Hepatocyte (in vitro differentiated cells): ENCODE data around the gene EIF4A2. TPM values are rescaled to one million over a fixed set of nuclear protein-coding genes. Genes with fewer than 3 reads are reported as not detected.

Experiments used
- DNase-seq: peaks from one replicate; pipeline ENCODE4 v3.0.0-alpha.2; 2016; ENCODE audit warnings: low spot score
- H2AFZ ChIP-seq: fragments of 200-600 bp; sonication (generic); 2 replicates; pipeline ENCODE4 v1.6.0; 2016; ENCODE audit warnings: antibody characterized with exemption, mild to moderate bottlenecking
- H3K27ac ChIP-seq: fragments of 200-600 bp; sonication (generic); 2 replicates; pipeline ENCODE4 v1.5.1; 2016; ENCODE audit warnings: mild to moderate bottlenecking
- H3K27me3 ChIP-seq: fragments of 200-600 bp; sonication (generic); 2 replicates; pipeline ENCODE4 v1.6.1; 2016
- H3K36me3 ChIP-seq: fragments of 200-600 bp; sonication (generic); replicated peaks from 2 replicates; pipeline ENCODE4 v1.5.1; 2016; ENCODE audit warnings: low read depth; ENCODE audit not compliant: insufficient read depth
- H3K4me1 ChIP-seq: fragments of 200-600 bp; sonication (generic); 2 replicates; pipeline ENCODE4 v1.5.1; 2016; ENCODE audit warnings: mild to moderate bottlenecking, moderate library complexity; ENCODE audit not compliant: insufficient read depth
- H3K4me2 ChIP-seq: fragments of 200-600 bp; sonication (generic); 2 replicates; pipeline ENCODE4 v1.6.0; 2016
- H3K4me3 ChIP-seq: fragments of 200-600 bp; sonication (generic); 2 replicates; pipeline ENCODE4 v1.5.1; 2016; ENCODE audit warnings: mild to moderate bottlenecking
- H3K79me2 ChIP-seq: fragments of 200-600 bp; sonication (generic); 2 replicates; pipeline ENCODE4 v1.6.0; 2017; ENCODE audit warnings: mild to moderate bottlenecking
- H3K9me2 ChIP-seq: fragments of 200-600 bp; sonication (generic); replicated peaks from 2 replicates; pipeline ENCODE4 v1.6.0; 2017; ENCODE audit warnings: mild to moderate bottlenecking; ENCODE audit not compliant: insufficient read depth
- H3K9me3 ChIP-seq: fragments of 200-600 bp; sonication (generic); 2 replicates; pipeline ENCODE4 v1.5.1; 2016; ENCODE audit warnings: low read depth, mild to moderate bottlenecking
- H4K20me1 ChIP-seq: fragments of 200-600 bp; sonication (generic); 2 replicates; pipeline ENCODE4 v1.6.0; 2016; ENCODE audit warnings: mild to moderate bottlenecking; ENCODE audit not compliant: insufficient read depth, poor library complexity, severe bottlenecking
- EZH2 ChIP-seq: fragments of 200-600 bp; sonication (generic); IDR thresholded peaks from 2 replicates; pipeline ENCODE4 v1.6.1; 2016; ENCODE audit warnings: antibody characterized with exemption, mild to moderate bottlenecking, borderline replicate concordance
- EZH2phosphoT487 ChIP-seq: fragments of 200-600 bp; sonication (generic); IDR thresholded peaks from one replicate; pipeline ENCODE4 v1.6.1; 2018; ENCODE audit warnings: antibody characterized with exemption, mild to moderate bottlenecking, low read depth, moderate library complexity; ENCODE audit not compliant: unreplicated experiment, severe bottlenecking
- WGBS: methylation state at CpG from one replicate; pipeline ENCODE4 v1.1.6; 2016; ENCODE audit warnings: low lambda C conversion rate; ENCODE audit errors: missing lambda C conversion rate; 5-methylcytosine and 5-hydroxymethylcytosine counted together
- polyA plus RNA-seq: library from polyadenylated mRNA; unstranded; fragments of >200 nt; fragmentation: Nextera tagmentation; extraction: Ambion mirVana; gene quantifications from 2 replicates; pipeline ENCODE4 v1.2.1, GENCODE V29; 2016
- total RNA-seq: library from RNA; depleted of rRNA; stranded (reverse); fragments of >200 nt; gene quantifications from 2 replicates; pipeline ENCODE4 v1.2.3, GENCODE V29; 2014
- TF ChIP-seq, protein P1 (sequence below): fragments of 200-600 bp; sonication (generic); IDR thresholded peaks from 2 replicates; pipeline ENCODE4 v1.5.1; 2016; ENCODE audit warnings: antibody characterized with exemption, mild to moderate bottlenecking; ENCODE audit not compliant: poor library complexity

EIF4A2 gene
- total and polyA plus RNA-seq, 2 experiments from 2014 or later = 155 to 558 TPM

DNA sequence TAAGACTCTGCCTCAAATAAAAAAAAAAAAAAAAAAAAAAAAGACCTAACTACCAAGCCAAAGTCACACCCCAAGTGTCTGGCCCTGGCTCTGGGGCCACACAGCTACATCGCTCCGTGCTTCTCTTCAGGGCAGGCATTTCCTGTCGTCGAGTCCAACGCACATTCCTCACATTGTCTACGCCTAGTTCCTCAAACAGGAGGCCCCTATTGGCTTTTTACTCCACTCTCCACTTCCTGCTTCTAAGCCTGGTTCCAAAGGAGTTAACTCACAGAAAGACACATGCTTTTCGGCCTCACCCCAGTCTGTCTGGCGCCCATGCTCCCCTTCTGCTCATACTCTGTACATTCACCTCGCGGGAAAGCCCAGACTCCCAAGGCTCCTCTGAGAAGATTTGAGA, 37.4 kb upstream of the EIF4A2 start:
- Histone ChIP-seq H3K4me2 (no peak overlapping the region), H2AFZ (peak overlapping the region; percentile 39)

GRCh38 chr3:186750316-186750715, 33.1 kb upstream of the EIF4A2 start:
- H3K27ac ChIP-seq = no peak overlapping the region
- H3K9me3 ChIP-seq = no peaks in the 10 kb centered on the region
- peaks cover 5% of the 10 kb centered on the region for H3K4me1 ChIP-seq
- WGBS = 93% methylated on average over 2 of the region's 2 CpGs
- no peak overlapping the region for H2AFZ ChIP-seq
- no peaks in the 10 kb centered on the region for H3K27me3 ChIP-seq
- TF ChIP-seq EZH2phosphoT487 = no peak
- no peak for TF ChIP-seq EZH2
- TF ChIP-seq, protein P1, sequence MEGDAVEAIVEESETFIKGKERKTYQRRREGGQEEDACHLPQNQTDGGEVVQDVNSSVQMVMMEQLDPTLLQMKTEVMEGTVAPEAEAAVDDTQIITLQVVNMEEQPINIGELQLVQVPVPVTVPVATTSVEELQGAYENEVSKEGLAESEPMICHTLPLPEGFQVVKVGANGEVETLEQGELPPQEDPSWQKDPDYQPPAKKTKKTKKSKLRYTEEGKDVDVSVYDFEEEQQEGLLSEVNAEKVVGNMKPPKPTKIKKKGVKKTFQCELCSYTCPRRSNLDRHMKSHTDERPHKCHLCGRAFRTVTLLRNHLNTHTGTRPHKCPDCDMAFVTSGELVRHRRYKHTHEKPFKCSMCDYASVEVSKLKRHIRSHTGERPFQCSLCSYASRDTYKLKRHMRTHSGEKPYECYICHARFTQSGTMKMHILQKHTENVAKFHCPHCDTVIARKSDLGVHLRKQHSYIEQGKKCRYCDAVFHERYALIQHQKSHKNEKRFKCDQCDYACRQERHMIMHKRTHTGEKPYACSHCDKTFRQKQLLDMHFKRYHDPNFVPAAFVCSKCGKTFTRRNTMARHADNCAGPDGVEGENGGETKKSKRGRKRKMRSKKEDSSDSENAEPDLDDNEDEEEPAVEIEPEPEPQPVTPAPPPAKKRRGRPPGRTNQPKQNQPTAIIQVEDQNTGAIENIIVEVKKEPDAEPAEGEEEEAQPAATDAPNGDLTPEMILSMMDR = no peak
- no peaks in the 10 kb centered on the region for H3K36me3 ChIP-seq
- H4K20me1 ChIP-seq = no peaks in the 10 kb centered on the region
- H3K4me2 ChIP-seq = no peak overlapping the region
- DNase-seq = no peak
- no peaks in the 10 kb centered on the region for H3K79me2 ChIP-seq
- no peak overlapping the region for H3K4me3 ChIP-seq
- H3K9me2 ChIP-seq = no peaks in the 10 kb centered on the region

More for the DNA sequence above, 37.4 kb upstream of the EIF4A2 start:
- Histone ChIP-seq H3K36me3 (no peaks in the 10 kb centered on the region), H3K9me3 (no peaks in the 10 kb centered on the region), H3K79me2 (no peaks in the 10 kb centered on the region), H3K27ac (peak overlapping the region; percentile 83), H3K9me2 (no peaks in the 10 kb centered on the region), H3K4me3 (no peak overlapping the region), H3K27me3 (no peaks in the 10 kb centered on the region), H4K20me1 (no peaks in the 10 kb centered on the region), H3K4me1 (peaks cover 24% of the 10 kb centered on the region)
- WGBS = 33% methylated on average over 10 of the region's 10 CpGs
- DNase-seq = peak; percentile 73
- no peak for TF ChIP-seq EZH2
- TF ChIP-seq, protein P1 = no peak
- TF ChIP-seq EZH2phosphoT487 = no peak

- no peak overlapping the region for H3K27ac ChIP-seq
- no peaks in the 10 kb centered on the region for H3K36me3 ChIP-seq
- no peaks in the 10 kb centered on the region for H3K27me3 ChIP-seq
- no peaks in the 10 kb centered on the region for H3K9me2 ChIP-seq
- H2AFZ ChIP-seq = peak overlapping the region; percentile 22
- DNase-seq = no peak
- no peak for TF ChIP-seq EZH2phosphoT487
- TF ChIP-seq EZH2 = no peak
- TF ChIP-seq, protein P1 = no peak
- H3K4me3 ChIP-seq = no peak overlapping the region
- H3K4me2 ChIP-seq = no peak overlapping the region
- no peaks in the 10 kb centered on the region for H3K4me1 ChIP-seq
- H3K79me2 ChIP-seq = no peaks in the 10 kb centered on the region
- 69% methylated on average over 3 of the region's 3 CpGs for WGBS
- H4K20me1 ChIP-seq = no peaks in the 10 kb centered on the region
- H3K9me3 ChIP-seq = no peaks in the 10 kb centered on the region
Measured at GRCh38 chr3:186751480-186751879, 31.9 kb upstream of the EIF4A2 start.

GRCh38 chr3:186754006-186754405, 29.4 kb upstream of the EIF4A2 start:
- Histone ChIP-seq H3K27ac (peak overlapping the region; percentile 78), H4K20me1 (no peaks in the 10 kb centered on the region), H3K79me2 (no peaks in the 10 kb centered on the region), H3K4me3 (no peak overlapping the region), H2AFZ (no peak overlapping the region), H3K27me3 (no peaks in the 10 kb centered on the region), H3K36me3 (no peaks in the 10 kb centered on the region), H3K9me3 (no peaks in the 10 kb centered on the region), H3K4me2 (no peak overlapping the region), H3K4me1 (no peaks in the 10 kb centered on the region), H3K9me2 (no peaks in the 10 kb centered on the region)
- WGBS = 87% methylated on average over 7 of the region's 7 CpGs
- TF ChIP-seq EZH2 (no peak), EZH2phosphoT487 (no peak)
- TF ChIP-seq, protein P1 = no peak
- no peak for DNase-seq
